GM23338 (cell line): ENCODE data around the gene MTA3. TPM values are rescaled to one million over a fixed set of nuclear protein-coding genes. Genes with fewer than 3 reads are reported as not detected.
"Not testable (repeated sequence)": the region's sequence is repeated elsewhere in the genome, so short reads cannot be mapped to it uniquely, and the experiment has no call there.

Source experiments
- ATAC-seq: fragments of 200-7000 bp; cut with Tn5 transposase; 3 replicates; pipeline ENCODE4 v1.9.1; 2020
- DNase-seq: peaks from one replicate; pipeline ENCODE4 v3.0.0-alpha.2; 2015; ENCODE audit warnings: low spot score
- H2AFZ ChIP-seq: fragments of 200-600 bp; sonication (generic); 2 replicates; pipeline ENCODE4 v1.8.0; 2016; ENCODE audit warnings: antibody characterized with exemption, mild to moderate bottlenecking, moderate library complexity
- H3F3A ChIP-seq: fragments of 200-600 bp; sonication (generic); replicated peaks from 2 replicates; pipeline ENCODE4 v1.8.0; 2017; ENCODE audit warnings: antibody characterized with exemption, mixed run types, low read depth
- H3K27ac ChIP-seq: fragments of 200-600 bp; sonication (generic); 2 replicates; pipeline ENCODE4 v1.6.1; 2016; ENCODE audit warnings: low read depth
- H3K27me3 ChIP-seq: fragments of 200-600 bp; sonication (generic); 2 replicates; pipeline ENCODE4 v1.8.0; 2016; ENCODE audit warnings: mild to moderate bottlenecking, mixed run types, moderate library complexity; ENCODE audit not compliant: insufficient read depth
- H3K36me3 ChIP-seq: fragments of 200-600 bp; sonication (generic); 2 replicates; pipeline ENCODE4 v1.8.0; 2016; ENCODE audit warnings: mild to moderate bottlenecking; ENCODE audit not compliant: insufficient read depth
- H3K4me1 ChIP-seq: fragments of 200-600 bp; sonication (generic); 2 replicates; pipeline ENCODE4 v1.8.0; 2016; ENCODE audit warnings: mild to moderate bottlenecking, moderate library complexity; ENCODE audit not compliant: insufficient read depth
- H3K4me2 ChIP-seq: fragments of 200-600 bp; sonication (generic); 2 replicates; pipeline ENCODE4 v1.7.1; 2017; ENCODE audit warnings: mixed run types
- H3K4me3 ChIP-seq: fragments of 200-600 bp; sonication (generic); 2 replicates; pipeline ENCODE4 v1.6.1; 2016; ENCODE audit warnings: mixed run types
- H3K79me2 ChIP-seq: fragments of 200-600 bp; sonication (generic); replicated peaks from 2 replicates; pipeline ENCODE4 v1.8.0; 2017; ENCODE audit warnings: mild to moderate bottlenecking; ENCODE audit not compliant: insufficient read depth
- H3K9me2 ChIP-seq: fragments of 200-600 bp; sonication (generic); 2 replicates; pipeline ENCODE4 v1.8.0; 2017; ENCODE audit not compliant: insufficient read depth
- H4K20me1 ChIP-seq: fragments of 200-600 bp; sonication (generic); replicated peaks from 2 replicates; pipeline ENCODE4 v1.8.0; 2017; ENCODE audit warnings: mild to moderate bottlenecking; ENCODE audit not compliant: insufficient read depth
- H3K27ac Mint-ChIP-seq: 2 replicates; pipeline ENCODE4 v1.8.0; 2020; ENCODE audit warnings: inconsistent platforms, mild to moderate bottlenecking, moderate library complexity, mixed read lengths
- H3K27me3 Mint-ChIP-seq: 3 replicates; pipeline ENCODE4 v1.8.0; 2022; ENCODE audit warnings: low read depth, mild to moderate bottlenecking, moderate library complexity, mixed read lengths, inconsistent platforms; ENCODE audit not compliant: insufficient read depth, poor library complexity
- H3K36me3 Mint-ChIP-seq: 3 replicates; pipeline ENCODE4 v1.8.0; 2021; ENCODE audit warnings: low read depth, mild to moderate bottlenecking, inconsistent platforms, moderate library complexity, mixed read lengths
- H3K4me1 Mint-ChIP-seq: 3 replicates; pipeline ENCODE4 v1.8.0; 2020; ENCODE audit warnings: mild to moderate bottlenecking, inconsistent platforms, mixed read lengths
- H3K4me3 Mint-ChIP-seq: 3 replicates; pipeline ENCODE4 v1.8.0; 2021; ENCODE audit warnings: moderate library complexity, mild to moderate bottlenecking, inconsistent platforms, mixed read lengths
- H3K9me3 Mint-ChIP-seq: 3 replicates; pipeline ENCODE4 v1.8.0; 2020; ENCODE audit warnings: moderate library complexity, mild to moderate bottlenecking, inconsistent platforms, mixed read lengths
- CTCF ChIP-seq, 2 experiments: fragments of 200-600 bp in 1 of 2; sonication (generic) in 1 of 2; conservative IDR thresholded peaks; 2 replicates each; pipeline versions ENCODE4 v1.5.1 to v1.6.1; 2016 to 2017; ENCODE audit warnings: antibody characterized with exemption in 2 of 2, low read depth in 2 of 2, mild to moderate bottlenecking in 2 of 2, moderate library complexity in 1 of 2
- ETS1 ChIP-seq: IDR thresholded peaks from 2 replicates; pipeline ENCODE4 v1.6.1; 2016; ENCODE audit warnings: antibody characterized with exemption
- EZH2 ChIP-seq: fragments of 200-600 bp; sonication (generic); IDR thresholded peaks from one replicate; pipeline ENCODE4 v1.8.0; 2017; ENCODE audit warnings: antibody characterized with exemption, mild to moderate bottlenecking, low read depth; ENCODE audit not compliant: unreplicated experiment
- EZH2phosphoT487 ChIP-seq: fragments of 200-600 bp; sonication (generic); IDR thresholded peaks from one replicate; pipeline ENCODE4 v1.8.1; 2018; ENCODE audit warnings: antibody characterized with exemption; ENCODE audit not compliant: unreplicated experiment
- JUNB ChIP-seq: IDR thresholded peaks from one replicate; pipeline ENCODE4 v1.6.1; 2016; ENCODE audit warnings: antibody characterized with exemption; ENCODE audit not compliant: unreplicated experiment
- NANOG ChIP-seq: IDR thresholded peaks from 2 replicates; pipeline ENCODE4 v1.6.1; 2016; ENCODE audit warnings: antibody characterized with exemption, borderline replicate concordance
- POLR2AphosphoS5 ChIP-seq: IDR thresholded peaks from 2 replicates; pipeline ENCODE4 v1.6.1; 2016; ENCODE audit warnings: antibody characterized with exemption, low read depth
- STAT1 ChIP-seq: IDR thresholded peaks from one replicate; pipeline ENCODE4 v1.6.1; 2016; ENCODE audit warnings: antibody characterized with exemption; ENCODE audit not compliant: unreplicated experiment
- ZNF114 ChIP-seq: fragments of 250-450 bp; sonication (Bioruptor Pico); IDR thresholded peaks from 2 replicates; pipeline ENCODE4 v1.5.0; 2020; ENCODE audit warnings: mild to moderate bottlenecking, moderate library complexity
- ZNF331 ChIP-seq: fragments of 250-450 bp; sonication (Bioruptor Pico); IDR thresholded peaks from 2 replicates; pipeline ENCODE4 v1.5.0; 2020; ENCODE audit warnings: low read depth, mild to moderate bottlenecking, moderate library complexity
- polyA plus RNA-seq: library from polyadenylated mRNA; unstranded; fragments of >200 nt; fragmentation: Nextera tagmentation; extraction: Ambion mirVana; gene quantifications from 2 replicates; pipeline ENCODE4 v1.2.1, GENCODE V29; 2016
- total RNA-seq: library from RNA; depleted of rRNA; stranded (reverse); fragments of >200 nt; shearing (Covaris generic); gene quantifications from 2 replicates; pipeline ENCODE4 v1.2.3, GENCODE V29; 2014
- TF ChIP-seq, protein P1 (sequence below): fragments of 250-450 bp; sonication (Bioruptor Pico); IDR thresholded peaks from 2 replicates; pipeline ENCODE4 v1.5.0; 2020; ENCODE audit warnings: mild to moderate bottlenecking, moderate library complexity

Gene MTA3
- total and polyA plus RNA-seq, 2 experiments from 2014 or later: 162 to 208 TPM

DNA sequence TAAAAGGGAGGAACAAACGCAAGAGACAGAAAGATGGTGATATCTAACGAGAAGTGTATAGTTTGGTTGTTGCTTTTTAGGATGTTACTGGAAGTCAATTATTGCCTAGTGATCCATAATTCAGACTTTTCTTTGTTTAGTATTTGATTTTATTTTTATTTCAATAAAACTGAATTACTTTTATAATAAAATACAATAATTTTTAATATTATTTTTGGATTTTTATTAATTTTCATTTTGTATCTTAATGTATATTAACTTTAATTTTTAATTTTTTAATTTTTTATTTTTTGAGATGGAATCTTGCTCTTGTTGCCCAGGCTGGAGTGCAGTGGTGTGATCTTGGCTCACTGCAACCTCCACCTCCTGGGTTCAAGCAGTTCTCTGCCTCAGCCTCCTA, 55.6 kb downstream of the MTA3 start (continued):
- TF ChIP-seq POLR2AphosphoS5: no peak
- TF ChIP-seq NANOG: no peak
- TF ChIP-seq ZNF331 (CRISPR knock-in tag): no peak
- no peak for TF ChIP-seq EZH2
- no peak for TF ChIP-seq JUNB

- not testable (repeated sequence) for H2AFZ ChIP-seq, H3K36me3 ChIP-seq, H3K27ac ChIP-seq, H3K9me2 ChIP-seq, H3K4me2 ChIP-seq, ATAC-seq, H3K4me3 Mint-ChIP-seq, H3K4me1 ChIP-seq, H3K9me3 Mint-ChIP-seq, H3K27ac Mint-ChIP-seq, H3K27me3 ChIP-seq, H3K27me3 Mint-ChIP-seq, H3K4me3 ChIP-seq, DNase-seq, H3F3A ChIP-seq
- peaks cover 92% of the 10 kb centered on the region for H3K79me2 ChIP-seq
- peaks cover 16% of the 10 kb centered on the region for H4K20me1 ChIP-seq
- H3K4me1 Mint-ChIP-seq: peaks cover 10% of the 10 kb centered on the region; the same call in 2 of the 3 replicates
- H3K36me3 Mint-ChIP-seq: peaks cover 28% of the 10 kb centered on the region; the same call in 2 of the 3 replicates
These were observed 59.6 kb downstream of the MTA3 start for GRCh38 chr2:42628024-42628423.

- Histone ChIP-seq H3K4me2 (no peak overlapping the region), H4K20me1 (peaks cover 14% of the 10 kb centered on the region), H3K27me3 (no peaks in the 10 kb centered on the region), H3K79me2 (peaks cover 97% of the 10 kb centered on the region), H3K9me2 (no peaks in the 10 kb centered on the region), H3F3A (peaks cover 14% of the 10 kb centered on the region), H3K27ac (peak overlapping the region; percentile 60), H3K36me3 (no peaks in the 10 kb centered on the region), H3K4me3 (no peak overlapping the region), H2AFZ (no peak overlapping the region), H3K4me1 (peaks cover 21% of the 10 kb centered on the region)
- Mint-ChIP-seq H3K4me1 (peaks cover 15% of the 10 kb centered on the region), H3K27ac (no peak overlapping the region), H3K4me3 (no peak overlapping the region), H3K36me3 (peaks cover 19% of the 10 kb centered on the region; the same call in 2 of the 3 replicates), H3K9me3 (no peaks in the 10 kb centered on the region), H3K27me3 (peaks cover 9% of the 10 kb centered on the region)
- no peak for DNase-seq
- ATAC-seq: no peak
- TF ChIP-seq CTCF (conservative IDR thresholded peaks at IDR 0.05; ENCODE audit: low read depth in 2 of 2) (no peak), NANOG (no peak), EZH2phosphoT487 (no peak), JUNB (no peak), ETS1 (no peak), STAT1 (no peak), POLR2AphosphoS5 (no peak), ZNF114 (CRISPR knock-in tag) (no peak), EZH2 (no peak)
- TF ChIP-seq, protein P1, sequence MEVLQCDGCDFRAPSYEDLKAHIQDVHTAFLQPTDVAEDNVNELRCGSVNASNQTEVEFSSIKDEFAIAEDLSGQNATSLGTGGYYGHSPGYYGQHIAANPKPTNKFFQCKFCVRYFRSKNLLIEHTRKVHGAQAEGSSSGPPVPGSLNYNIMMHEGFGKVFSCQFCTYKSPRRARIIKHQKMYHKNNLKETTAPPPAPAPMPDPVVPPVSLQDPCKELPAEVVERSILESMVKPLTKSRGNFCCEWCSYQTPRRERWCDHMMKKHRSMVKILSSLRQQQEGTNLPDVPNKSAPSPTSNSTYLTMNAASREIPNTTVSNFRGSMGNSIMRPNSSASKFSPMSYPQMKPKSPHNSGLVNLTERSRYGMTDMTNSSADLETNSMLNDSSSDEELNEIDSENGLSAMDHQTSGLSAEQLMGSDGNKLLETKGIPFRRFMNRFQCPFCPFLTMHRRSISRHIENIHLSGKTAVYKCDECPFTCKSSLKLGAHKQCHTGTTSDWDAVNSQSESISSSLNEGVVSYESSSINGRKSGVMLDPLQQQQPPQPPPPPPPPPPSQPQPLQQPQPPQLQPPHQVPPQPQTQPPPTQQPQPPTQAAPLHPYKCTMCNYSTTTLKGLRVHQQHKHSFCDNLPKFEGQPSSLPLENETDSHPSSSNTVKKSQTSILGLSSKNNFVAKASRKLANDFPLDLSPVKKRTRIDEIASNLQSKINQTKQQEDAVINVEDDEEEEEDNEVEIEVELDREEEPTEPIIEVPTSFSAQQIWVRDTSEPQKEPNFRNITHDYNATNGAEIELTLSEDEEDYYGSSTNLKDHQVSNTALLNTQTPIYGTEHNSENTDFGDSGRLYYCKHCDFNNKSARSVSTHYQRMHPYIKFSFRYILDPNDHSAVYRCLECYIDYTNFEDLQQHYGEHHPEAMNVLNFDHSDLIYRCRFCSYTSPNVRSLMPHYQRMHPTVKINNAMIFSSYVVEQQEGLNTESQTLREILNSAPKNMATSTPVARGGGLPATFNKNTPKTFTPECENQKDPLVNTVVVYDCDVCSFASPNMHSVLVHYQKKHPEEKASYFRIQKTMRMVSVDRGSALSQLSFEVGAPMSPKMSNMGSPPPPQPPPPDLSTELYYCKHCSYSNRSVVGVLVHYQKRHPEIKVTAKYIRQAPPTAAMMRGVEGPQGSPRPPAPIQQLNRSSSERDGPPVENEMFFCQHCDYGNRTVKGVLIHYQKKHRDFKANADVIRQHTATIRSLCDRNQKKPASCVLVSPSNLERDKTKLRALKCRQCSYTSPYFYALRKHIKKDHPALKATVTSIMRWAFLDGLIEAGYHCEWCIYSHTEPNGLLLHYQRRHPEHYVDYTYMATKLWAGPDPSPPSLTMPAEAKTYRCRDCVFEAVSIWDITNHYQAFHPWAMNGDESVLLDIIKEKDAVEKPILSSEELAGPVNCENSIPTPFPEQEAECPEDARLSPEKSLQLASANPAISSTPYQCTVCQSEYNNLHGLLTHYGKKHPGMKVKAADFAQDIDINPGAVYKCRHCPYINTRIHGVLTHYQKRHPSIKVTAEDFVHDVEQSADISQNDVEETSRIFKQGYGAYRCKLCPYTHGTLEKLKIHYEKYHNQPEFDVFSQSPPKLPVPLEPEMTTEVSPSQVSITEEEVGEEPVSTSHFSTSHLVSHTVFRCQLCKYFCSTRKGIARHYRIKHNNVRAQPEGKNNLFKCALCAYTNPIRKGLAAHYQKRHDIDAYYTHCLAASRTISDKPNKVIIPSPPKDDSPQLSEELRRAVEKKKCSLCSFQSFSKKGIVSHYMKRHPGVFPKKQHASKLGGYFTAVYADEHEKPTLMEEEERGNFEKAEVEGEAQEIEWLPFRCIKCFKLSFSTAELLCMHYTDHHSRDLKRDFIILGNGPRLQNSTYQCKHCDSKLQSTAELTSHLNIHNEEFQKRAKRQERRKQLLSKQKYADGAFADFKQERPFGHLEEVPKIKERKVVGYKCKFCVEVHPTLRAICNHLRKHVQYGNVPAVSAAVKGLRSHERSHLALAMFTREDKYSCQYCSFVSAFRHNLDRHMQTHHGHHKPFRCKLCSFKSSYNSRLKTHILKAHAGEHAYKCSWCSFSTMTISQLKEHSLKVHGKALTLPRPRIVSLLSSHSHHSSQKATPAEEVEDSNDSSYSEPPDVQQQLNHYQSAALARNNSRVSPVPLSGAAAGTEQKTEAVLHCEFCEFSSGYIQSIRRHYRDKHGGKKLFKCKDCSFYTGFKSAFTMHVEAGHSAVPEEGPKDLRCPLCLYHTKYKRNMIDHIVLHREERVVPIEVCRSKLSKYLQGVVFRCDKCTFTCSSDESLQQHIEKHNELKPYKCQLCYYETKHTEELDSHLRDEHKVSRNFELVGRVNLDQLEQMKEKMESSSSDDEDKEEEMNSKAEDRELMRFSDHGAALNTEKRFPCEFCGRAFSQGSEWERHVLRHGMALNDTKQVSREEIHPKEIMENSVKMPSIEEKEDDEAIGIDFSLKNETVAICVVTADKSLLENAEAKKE (CRISPR knock-in tag): no peak
These were observed 68.5 kb downstream of the MTA3 start for GRCh38 chr2:42636934-42637333.
